ENCODE results near the gene CCDC28B.

CCDC28B gene

GRCh38 chr1:32192220-32192948, 8.0 kb upstream of the CCDC28B start:
- in situ Hi-C loops (cut with HindIII; ENCODE audit: low sequenced_read_pairs), result no loop called here

- in situ Hi-C loops (cut with HindIII; ENCODE audit: low sequenced_read_pairs), result no loop called here
Measured at GRCh38 chr1:32194984-32195383, 5.4 kb upstream of the CCDC28B start.

GRCh38 chr1:32195531-32195930, 4.9 kb upstream of the CCDC28B start:
- in situ Hi-C loops (cut with HindIII; ENCODE audit: low sequenced_read_pairs), result no loop called here

- in situ Hi-C loops (cut with HindIII; ENCODE audit: low sequenced_read_pairs), result no loop called here
Measured at GRCh38 chr1:32195972-32196823, 4.2 kb upstream of the CCDC28B start.

GRCh38 chr1:32197074-32197473, 3.3 kb upstream of the CCDC28B start:
- in situ Hi-C loops (cut with HindIII; ENCODE audit: low sequenced_read_pairs), result no loop called here

GRCh38 chr1:32197837-32198236, 2.6 kb upstream of the CCDC28B start:
- in situ Hi-C loops (cut with HindIII; ENCODE audit: low sequenced_read_pairs), result no loop called here

- in situ Hi-C loops (cut with HindIII; ENCODE audit: low sequenced_read_pairs), result no loop called here
Measured at GRCh38 chr1:32198237-32199042, 2.0 kb upstream of the CCDC28B start.

GRCh38 chr1:32199043-32199716, 1.2 kb upstream of the CCDC28B start:
- in situ Hi-C loops (cut with HindIII; ENCODE audit: low sequenced_read_pairs), result no loop called here

GRCh38 chr1:32199717-32200072, 700 bp upstream of the CCDC28B start:
- in situ Hi-C loops (cut with HindIII; ENCODE audit: low sequenced_read_pairs), result no loop called here

- in situ Hi-C loops (cut with HindIII; ENCODE audit: low sequenced_read_pairs), result no loop called here
Measured at GRCh38 chr1:32201011-32201855, 838 bp downstream of the CCDC28B start.

- in situ Hi-C loops (cut with HindIII; ENCODE audit: low sequenced_read_pairs), result loop anchor here (5.0 kb wide), 1 partner anchor 202 kb away; no protein-coding TSS in a partner anchor
Measured at GRCh38 chr1:32204943-32205361, 4.6 kb downstream of the CCDC28B start.

GRCh38 chr1:32205401-32206370, 5.3 kb downstream of the CCDC28B start, which contains the start of gene IQCC:
Gene IQCC, plus strand, starts transcription at chr1:32205671. Its CDS starts 11 bp downstream, at chr1:32205682.
- in situ Hi-C loops (cut with HindIII; ENCODE audit: low sequenced_read_pairs), result loop anchor here (5.0 kb wide), 1 partner anchor 202 kb away; no protein-coding TSS in a partner anchor

GRCh38 chr1:32208469-32208868, 8.1 kb downstream of the CCDC28B start:
- in situ Hi-C loops (cut with HindIII; ENCODE audit: low sequenced_read_pairs), result loop anchor here (5.0 kb wide), 1 partner anchor 199 kb away; no protein-coding TSS in a partner anchor

- in situ Hi-C loops (cut with HindIII; ENCODE audit: low sequenced_read_pairs), result loop anchor here (5.0 kb wide), 1 partner anchor 198 kb away; no protein-coding TSS in a partner anchor
Measured at GRCh38 chr1:32208891-32209328, 8.5 kb downstream of the CCDC28B start, which contains the start of gene DCDC2B. Gene DCDC2B, plus strand, starts transcription at chr1:32209089. Its CDS starts 5 bp downstream, at chr1:32209094.

- in situ Hi-C loops (cut with HindIII; ENCODE audit: low sequenced_read_pairs), result no loop called here
Measured at GRCh38 chr1:32215629-32216480, 15.5 kb downstream of the CCDC28B start.

GRCh38 chr1:32216566-32216965, 16.2 kb downstream of the CCDC28B start:
- in situ Hi-C loops (cut with HindIII; ENCODE audit: low sequenced_read_pairs), result no loop called here

- in situ Hi-C loops (cut with HindIII; ENCODE audit: low sequenced_read_pairs), result no loop called here
Measured at GRCh38 chr1:32219022-32219421, 18.6 kb downstream of the CCDC28B start.
